GDM1 (cell line): ENCODE data around the gene FBH1.
"Not testable (repeated sequence)": the region's sequence is repeated elsewhere in the genome, so short reads cannot be mapped to it uniquely, and the experiment has no call there.

Experiments used
- DNase-seq: peaks from one replicate; lab custom pipeline; 2025; lab: John Stamatoyannopoulos, UW

The FBH1 gene

GRCh38 chr10:5889624-5890451, at the start of gene FBH1, which contains the start of gene ANKRD16:
TSS of gene FBH1 (plus strand) at chr10:5890243. CDS start at chr10:5890346, 103 bp downstream.
TSS of gene ANKRD16 (minus strand) at chr10:5889893. CDS start at chr10:5889354, 539 bp downstream.
- peak; percentile 98 for DNase-seq

GRCh38 chr10:5840314-5841307, 49.4 kb upstream of the FBH1 start:
- no peak for DNase-seq

- no peak for DNase-seq
Measured at GRCh38 chr10:5841965-5842364, 48.1 kb upstream of the FBH1 start.

GRCh38 chr10:5843686-5844344, 46.2 kb upstream of the FBH1 start:
- DNase-seq = no peak

GRCh38 chr10:5844345-5845055, 45.5 kb upstream of the FBH1 start:
- DNase-seq = no peak

- not testable (repeated sequence) for DNase-seq
Measured at GRCh38 chr10:5846667-5847066, 43.4 kb upstream of the FBH1 start.

- DNase-seq = no peak
Measured at GRCh38 chr10:5854131-5854475, 35.9 kb upstream of the FBH1 start.

GRCh38 chr10:5855979-5856700, 33.9 kb upstream of the FBH1 start:
- no peak for DNase-seq

- DNase-seq = no peak
Measured at GRCh38 chr10:5856701-5857004, 33.4 kb upstream of the FBH1 start.

- DNase-seq = no peak
Measured at GRCh38 chr10:5858811-5859210, 31.2 kb upstream of the FBH1 start.

GRCh38 chr10:5860066-5860465, 30.0 kb upstream of the FBH1 start:
- no peak for DNase-seq

GRCh38 chr10:5862360-5862961, 27.6 kb upstream of the FBH1 start:
- DNase-seq = no peak

GRCh38 chr10:5862981-5863685, 26.9 kb upstream of the FBH1 start:
- DNase-seq = not testable (repeated sequence)

GRCh38 chr10:5866451-5867081, 23.5 kb upstream of the FBH1 start:
- not testable (repeated sequence) for DNase-seq

- DNase-seq = not testable (repeated sequence)
Measured at GRCh38 chr10:5867091-5867615, 22.9 kb upstream of the FBH1 start.

- DNase-seq = not testable (repeated sequence)
Measured at GRCh38 chr10:5868383-5868782, 21.7 kb upstream of the FBH1 start.

- DNase-seq = no peak
Measured at GRCh38 chr10:5869156-5869555, 20.9 kb upstream of the FBH1 start.

GRCh38 chr10:5871596-5871995, 18.4 kb upstream of the FBH1 start:
- DNase-seq = no peak

- peak; percentile 24 for DNase-seq
Measured at GRCh38 chr10:5873515-5873995, 16.5 kb upstream of the FBH1 start.
